Femur (tissue), 1 donor: ENCODE results near the gene WDR17.

ENCODE experiments used
- DNase-seq: peaks from one replicate; pipeline ENCODE4 v3.0.0-alpha.2; 2017

Gene WDR17

DNA sequence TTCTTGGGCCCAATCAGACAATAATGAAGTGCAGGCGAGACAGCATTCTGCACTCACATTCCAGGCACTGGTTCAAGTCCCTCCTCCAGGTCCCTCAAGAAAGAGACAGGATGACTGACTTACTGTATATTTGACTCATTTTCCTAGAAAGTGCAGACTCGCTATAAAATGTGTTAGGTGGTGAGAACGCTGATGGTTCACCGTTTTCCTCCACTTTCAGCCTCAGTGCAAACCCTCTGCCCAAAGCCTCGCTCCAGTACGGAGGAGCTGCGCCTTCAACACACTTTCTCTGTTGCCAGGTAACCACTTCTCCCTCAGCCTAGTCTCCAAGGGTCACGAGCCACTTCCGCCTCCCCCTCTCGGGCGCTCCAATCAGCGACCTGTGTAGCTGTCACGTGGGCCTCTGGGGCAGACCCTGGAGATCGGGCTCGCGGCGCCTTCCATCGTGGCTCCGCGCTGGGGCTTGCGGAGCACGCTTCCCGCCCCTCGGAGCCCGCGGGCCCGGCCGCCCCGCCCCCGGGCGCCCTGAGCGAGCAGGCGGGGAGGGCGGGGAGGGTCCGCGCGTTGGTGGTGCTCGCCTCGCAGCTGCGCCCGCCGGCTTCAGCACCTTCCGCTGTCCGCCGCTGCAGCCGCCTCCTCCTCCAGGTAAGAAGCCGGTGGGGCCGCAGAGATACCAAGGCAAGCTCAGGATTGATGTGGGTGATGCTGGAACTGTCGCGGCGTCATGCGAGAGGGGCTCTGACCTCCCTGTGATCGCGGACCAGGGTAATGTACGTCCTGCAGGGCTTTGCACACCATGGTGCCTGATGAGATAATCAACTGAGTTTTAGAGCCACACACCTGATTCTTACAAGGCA lies at the start of gene WDR17:
Gene WDR17 (plus strand): TSS at position 407 of the 857 bp plus-strand sequence. CDS start 45,740 bp downstream, outside the sequence.
- DNase-seq: peak; percentile 90

GRCh38 chr4:176016601-176017000 lies 49.0 kb upstream of the WDR17 start:
- DNase-seq: no peak

- no peak for DNase-seq
Observed at GRCh38 chr4:176020481-176021085, 45.1 kb upstream of the WDR17 start.

GRCh38 chr4:176030391-176030790 lies 35.2 kb upstream of the WDR17 start:
- DNase-seq: no peak

GRCh38 chr4:176031922-176032321 lies 33.7 kb upstream of the WDR17 start:
- no peak for DNase-seq

DNA sequence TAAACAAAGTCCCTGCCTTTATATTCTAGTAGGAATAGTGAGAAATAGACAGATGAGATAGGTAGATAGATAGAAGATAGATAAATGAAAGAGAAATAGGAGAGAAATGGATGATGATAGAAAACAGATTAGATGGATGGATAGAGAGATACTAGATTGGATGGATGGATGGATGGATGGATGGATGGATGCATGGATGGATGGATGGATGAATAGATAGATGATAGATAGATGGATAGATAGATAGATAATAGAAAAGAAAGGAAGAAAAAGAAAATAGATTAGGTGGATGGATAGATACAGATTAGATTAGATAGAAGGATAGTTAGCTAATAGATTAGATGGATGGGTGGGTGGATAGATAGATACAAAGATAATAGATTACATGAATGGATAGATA lies 33.2 kb upstream of the WDR17 start:
- DNase-seq: no peak

GRCh38 chr4:176034499-176034898 lies 31.1 kb upstream of the WDR17 start:
- DNase-seq: no peak

DNA sequence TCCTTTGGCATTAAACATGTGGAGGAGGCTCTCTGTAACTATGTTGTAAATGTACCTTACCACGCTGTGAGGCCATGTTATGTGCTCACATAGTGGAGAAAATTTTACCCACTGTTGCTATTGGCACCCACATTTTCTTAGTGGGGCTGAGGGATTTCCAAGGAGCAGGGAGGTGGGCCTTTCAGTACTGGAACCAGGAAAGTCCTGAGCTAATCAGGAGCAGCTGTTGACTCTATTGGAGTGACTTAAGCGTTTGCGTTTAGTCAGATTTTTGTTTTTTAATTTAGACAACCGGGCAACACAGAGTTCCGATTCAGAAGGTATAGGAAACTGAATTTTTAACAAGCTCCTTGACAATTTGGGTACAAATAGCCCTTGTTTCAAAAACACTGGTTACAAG lies 30.7 kb upstream of the WDR17 start:
- no peak for DNase-seq

GRCh38 chr4:176036585-176037205 lies 28.9 kb upstream of the WDR17 start:
- no peak for DNase-seq

GRCh38 chr4:176038789-176039188 lies 26.9 kb upstream of the WDR17 start:
- no peak for DNase-seq

DNA sequence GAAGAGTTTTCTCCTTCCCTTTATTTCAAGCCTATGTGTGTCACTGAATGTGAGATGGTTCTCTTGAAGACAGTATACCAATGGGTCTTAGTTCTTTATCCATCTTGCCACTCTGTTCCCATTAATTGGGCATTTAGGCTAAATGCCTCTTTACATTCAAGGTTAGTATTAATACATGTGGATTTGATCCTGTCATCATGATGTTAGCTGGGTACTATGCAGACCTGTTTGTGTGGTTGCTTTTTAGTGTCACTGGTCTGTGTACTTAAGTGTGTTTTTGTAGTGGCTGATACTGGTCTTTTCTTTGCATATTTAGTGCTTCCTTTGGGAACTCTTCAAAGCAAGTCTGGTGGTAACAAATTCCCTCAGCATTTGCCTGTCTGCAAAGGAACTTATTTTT lies 23.4 kb upstream of the WDR17 start:
- no peak for DNase-seq

GRCh38 chr4:176043838-176044588 lies 21.6 kb upstream of the WDR17 start:
- no peak for DNase-seq

DNA sequence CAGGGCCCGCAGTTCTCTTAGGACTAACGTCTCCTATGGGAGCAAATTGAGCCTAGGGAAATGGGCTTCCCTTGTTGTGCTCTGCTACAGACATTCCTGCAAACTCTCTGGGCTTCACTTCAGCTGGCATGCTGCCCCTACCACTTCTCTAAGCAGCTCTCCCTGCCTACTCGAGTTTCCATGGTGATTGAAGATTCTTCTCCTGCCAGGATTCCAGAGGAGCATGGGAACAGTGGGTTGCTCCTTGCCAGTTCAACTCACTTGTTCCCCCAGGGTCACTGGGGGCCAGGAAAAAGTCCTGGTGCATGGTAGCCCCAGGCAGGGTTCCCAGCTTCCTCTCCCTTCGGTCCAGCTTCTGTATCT lies 21.1 kb upstream of the WDR17 start:
- DNase-seq: peak; percentile 59

- no peak for DNase-seq
Observed at GRCh38 chr4:176048631-176049030, 17.0 kb upstream of the WDR17 start.

DNA sequence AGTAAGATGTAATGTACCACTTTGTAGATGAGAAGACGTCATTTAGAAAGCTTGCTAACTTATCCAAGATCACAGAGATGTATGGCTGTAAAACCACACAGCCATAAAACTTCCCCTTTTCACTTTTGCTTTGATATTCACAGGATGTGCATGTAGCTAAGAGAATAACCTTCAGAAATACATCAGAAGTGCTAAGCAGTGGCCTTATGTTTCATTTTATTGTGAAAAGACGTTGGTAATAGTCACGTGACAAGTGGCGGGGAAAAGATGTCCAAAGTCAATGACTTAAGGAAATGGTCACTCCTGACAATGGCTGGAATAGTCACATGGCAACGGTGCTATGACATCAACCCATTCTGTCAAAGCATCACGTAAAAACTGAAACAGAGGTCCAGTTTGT lies 12.9 kb upstream of the WDR17 start:
- no peak for DNase-seq

DNA sequence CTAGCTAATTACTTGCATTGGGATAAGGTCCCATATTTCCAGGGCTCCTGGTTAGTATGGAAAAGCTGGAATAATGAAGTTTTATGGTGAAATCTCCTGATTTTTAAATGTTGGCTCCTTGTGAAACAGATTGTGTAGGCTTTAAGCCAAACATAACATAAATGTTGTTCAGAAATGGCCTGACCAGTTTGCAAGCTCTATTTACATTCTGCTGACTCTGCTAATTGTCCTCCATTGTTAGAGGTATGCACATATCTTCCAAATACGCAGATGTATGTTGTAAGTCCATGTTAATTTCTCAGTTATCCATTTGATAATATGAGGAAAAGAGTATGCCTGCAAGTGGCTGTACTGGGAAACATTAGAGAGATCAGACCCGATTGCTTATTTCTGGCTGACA lies 11.9 kb upstream of the WDR17 start:
- DNase-seq: no peak

DNA sequence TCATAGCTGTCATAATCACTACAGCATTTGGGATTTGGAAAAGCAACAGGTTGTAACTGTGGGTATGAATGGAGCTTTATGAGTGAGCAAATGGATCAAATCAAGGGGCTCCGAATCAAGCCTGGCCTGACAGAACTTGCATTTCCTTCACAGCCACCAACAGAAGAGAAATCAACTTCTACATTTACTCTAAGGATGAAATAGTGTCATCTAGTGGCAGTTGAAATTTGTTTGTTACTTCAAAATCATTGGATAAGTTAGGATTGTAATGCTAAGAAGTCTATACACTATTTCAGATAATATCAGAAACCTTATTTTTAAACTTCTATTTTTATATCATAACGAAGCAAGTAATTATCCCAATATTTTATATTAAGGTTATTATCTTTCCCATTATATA lies 10.7 kb upstream of the WDR17 start:
- no peak for DNase-seq

- DNase-seq: no peak
Observed at GRCh38 chr4:176063718-176064117, 1.9 kb upstream of the WDR17 start.

DNA sequence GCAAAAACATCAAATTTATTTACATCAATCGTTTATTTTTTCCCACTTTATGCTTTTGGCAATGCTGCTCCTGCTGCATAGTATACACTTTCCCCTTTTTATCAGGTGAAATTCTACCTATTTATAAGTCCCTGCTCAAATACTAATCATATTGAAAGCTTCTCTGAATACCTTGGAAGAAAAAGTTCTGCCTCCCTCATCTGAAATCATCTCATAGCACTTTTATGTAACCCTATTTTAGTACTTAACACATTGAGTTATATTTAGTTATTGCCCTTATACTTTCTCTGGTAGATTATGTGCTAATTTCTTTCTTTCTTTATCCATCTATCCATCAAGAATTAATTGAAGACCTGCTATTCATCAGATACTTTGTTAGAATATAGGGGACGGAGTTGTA lies 1.1 kb upstream of the WDR17 start:
- no peak for DNase-seq

DNA sequence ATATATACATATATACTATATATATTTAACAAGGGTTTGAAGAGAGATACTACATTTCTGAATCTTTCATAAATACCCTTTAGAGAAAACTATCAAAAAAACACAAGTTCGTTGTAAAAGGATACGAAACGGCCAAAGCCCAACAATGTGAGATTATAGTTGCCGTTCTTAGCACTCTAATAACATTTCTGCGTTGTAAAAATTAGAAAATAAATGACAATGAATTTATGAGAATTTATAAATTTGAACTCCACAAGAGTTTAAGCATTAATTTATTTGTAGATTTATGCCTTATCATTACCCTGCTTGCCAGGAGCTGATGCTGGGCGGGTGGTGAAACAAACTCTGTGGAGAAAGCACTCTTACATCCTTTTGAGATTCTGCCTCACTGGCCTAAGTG lies 1.1 kb downstream of the WDR17 start:
- no peak for DNase-seq

- DNase-seq: no peak
Observed at GRCh38 chr4:176077561-176077960, 11.9 kb downstream of the WDR17 start.

DNA sequence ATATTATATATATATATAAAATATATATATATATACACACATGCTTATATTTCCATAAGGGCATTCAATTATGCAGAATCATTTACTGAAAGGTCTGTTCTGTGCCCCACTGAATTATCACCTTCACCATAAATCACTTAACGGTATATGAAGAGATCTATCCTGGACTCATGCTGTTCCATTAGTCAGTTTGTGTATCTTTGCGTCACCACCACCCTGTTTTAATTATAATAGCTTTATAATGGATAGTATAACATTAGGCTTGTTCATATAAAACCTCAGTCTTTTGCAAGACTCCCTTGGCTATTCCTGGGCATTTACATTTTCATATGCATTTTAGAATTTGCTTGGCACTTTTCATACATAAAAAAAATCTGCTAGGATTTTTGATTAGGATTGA lies 19.1 kb downstream of the WDR17 start:
- no peak for DNase-seq

DNA sequence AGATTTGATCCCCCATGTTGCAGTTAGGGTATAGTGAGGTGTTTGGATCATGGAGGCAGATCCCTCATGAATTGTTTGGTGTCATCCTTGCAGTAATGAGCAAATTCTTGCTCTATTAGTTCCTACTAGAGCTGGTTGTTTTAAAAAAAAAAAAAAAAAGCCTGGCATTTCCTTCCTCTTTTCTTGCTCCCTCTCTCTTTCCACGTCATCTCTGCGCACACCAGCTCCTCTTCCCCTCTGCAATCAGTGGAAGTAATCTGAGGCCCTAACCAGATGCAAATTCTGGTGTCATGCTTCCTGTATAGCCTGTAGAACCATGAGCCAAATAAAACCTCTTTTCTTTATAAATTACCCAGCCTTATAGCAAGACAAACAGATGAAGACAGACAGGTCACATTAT lies 24.5 kb downstream of the WDR17 start:
- no peak for DNase-seq
